ENCODE data around the gene CEP83.
"Not testable (repeated sequence)": the region's sequence is repeated elsewhere in the genome, so short reads cannot be mapped to it uniquely, and the experiment has no call there.

CEP83 gene

DNA sequence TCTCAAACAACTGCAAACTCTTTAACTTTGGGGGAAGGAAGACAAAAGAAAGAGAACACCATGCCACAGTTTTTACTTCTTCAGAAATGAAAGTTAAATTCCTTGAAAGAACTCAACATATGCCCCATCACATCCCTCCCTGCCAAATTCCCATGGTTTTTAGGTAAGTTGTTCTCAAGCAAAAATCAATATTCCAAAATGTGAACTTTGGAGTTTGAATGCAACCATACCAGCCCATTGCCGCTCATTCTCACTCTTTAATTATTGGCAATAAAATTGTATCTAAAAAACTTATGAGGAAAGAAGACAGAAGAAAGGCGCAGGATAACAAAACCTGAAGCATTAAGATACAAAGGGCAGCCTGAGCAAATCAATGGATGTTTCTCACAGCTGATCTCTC is 31.8 kb upstream of the CEP83 start:
- Histone ChIP-seq H2AFZ (ENCODE audit: low read length, unreplicated experiment) (no peak overlapping the region), H3K79me2 (ENCODE audit: control insufficient read depth, insufficient read depth, low read length, unreplicated experiment) (no peaks in the 10 kb centered on the region), H3K27ac (ENCODE audit: low read depth, low read length) (no peak overlapping the region), H3K27me3 (ENCODE audit: insufficient read depth, low read length) (peaks cover 35% of the 10 kb centered on the region), H3K4me1 (ENCODE audit: control insufficient read depth, insufficient read depth, low read length, unreplicated experiment) (no peaks in the 10 kb centered on the region), H3K36me3 (ENCODE audit: insufficient read depth, low read length) (no peaks in the 10 kb centered on the region), H3K4me3 (ENCODE audit: low read depth, low read length) (no peak overlapping the region)

DNA sequence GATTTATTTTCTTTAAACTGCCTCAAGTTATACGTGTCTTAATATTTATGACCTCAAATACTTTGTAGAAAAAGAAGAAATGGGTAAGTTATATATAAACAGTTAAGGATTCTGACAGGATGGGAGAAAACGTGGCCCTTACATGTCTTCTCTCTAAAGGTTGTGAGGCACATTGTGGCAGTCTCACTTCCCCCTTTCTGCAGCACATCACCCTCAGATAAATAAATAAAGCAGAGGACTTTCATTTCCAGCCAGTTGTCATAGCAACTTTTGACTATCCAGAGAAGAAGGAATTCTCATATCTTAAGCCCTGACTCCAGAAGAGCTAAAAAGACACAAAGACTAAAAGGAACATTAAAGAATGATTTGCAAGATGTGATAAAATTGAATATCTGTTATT is 28.8 kb upstream of the CEP83 start:
- H2AFZ ChIP-seq (ENCODE audit: low read length, unreplicated experiment), result no peak overlapping the region
- H3K79me2 ChIP-seq (ENCODE audit: control insufficient read depth, insufficient read depth, low read length, unreplicated experiment), result no peaks in the 10 kb centered on the region
- H3K27ac ChIP-seq (ENCODE audit: low read depth, low read length), result no peak overlapping the region

DNA sequence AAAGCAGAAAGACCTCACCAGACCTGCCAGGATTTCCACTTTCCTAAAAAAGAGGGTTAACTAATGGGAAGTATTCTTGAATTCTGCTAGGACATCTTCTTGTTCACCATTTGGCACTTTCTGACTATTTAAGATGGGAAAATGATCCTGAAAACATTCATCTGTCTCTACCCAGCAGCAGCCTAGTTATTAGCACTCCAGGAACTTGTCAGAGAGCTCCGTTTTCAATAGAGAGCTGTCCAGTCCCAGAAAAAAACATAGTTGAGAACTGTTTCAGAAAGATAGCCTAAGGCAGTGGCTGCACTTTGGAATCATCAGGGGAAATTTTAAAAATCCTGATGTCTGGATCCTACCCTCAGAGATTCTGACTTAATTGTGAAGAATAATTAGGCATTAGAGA is 22.1 kb upstream of the CEP83 start:
- Histone ChIP-seq H3K36me3 (ENCODE audit: insufficient read depth, low read length) (no peaks in the 10 kb centered on the region), H3K4me3 (ENCODE audit: low read depth, low read length) (no peak overlapping the region), H3K4me1 (ENCODE audit: control insufficient read depth, insufficient read depth, low read length, unreplicated experiment) (no peaks in the 10 kb centered on the region), H3K27ac (ENCODE audit: low read depth, low read length) (no peak overlapping the region), H3K79me2 (ENCODE audit: control insufficient read depth, insufficient read depth, low read length, unreplicated experiment) (no peaks in the 10 kb centered on the region), H2AFZ (ENCODE audit: low read length, unreplicated experiment) (no peak overlapping the region), H3K27me3 (ENCODE audit: insufficient read depth, low read length) (peaks cover 46% of the 10 kb centered on the region)

More for the DNA sequence above, 28.8 kb upstream of the CEP83 start:
- H3K27me3 ChIP-seq (ENCODE audit: insufficient read depth, low read length), result peaks cover 16% of the 10 kb centered on the region
- H3K36me3 ChIP-seq (ENCODE audit: insufficient read depth, low read length), result no peaks in the 10 kb centered on the region
- no peaks in the 10 kb centered on the region for H3K4me1 ChIP-seq (ENCODE audit: control insufficient read depth, insufficient read depth, low read length, unreplicated experiment)
- H3K4me3 ChIP-seq (ENCODE audit: low read depth, low read length), result no peak overlapping the region

DNA sequence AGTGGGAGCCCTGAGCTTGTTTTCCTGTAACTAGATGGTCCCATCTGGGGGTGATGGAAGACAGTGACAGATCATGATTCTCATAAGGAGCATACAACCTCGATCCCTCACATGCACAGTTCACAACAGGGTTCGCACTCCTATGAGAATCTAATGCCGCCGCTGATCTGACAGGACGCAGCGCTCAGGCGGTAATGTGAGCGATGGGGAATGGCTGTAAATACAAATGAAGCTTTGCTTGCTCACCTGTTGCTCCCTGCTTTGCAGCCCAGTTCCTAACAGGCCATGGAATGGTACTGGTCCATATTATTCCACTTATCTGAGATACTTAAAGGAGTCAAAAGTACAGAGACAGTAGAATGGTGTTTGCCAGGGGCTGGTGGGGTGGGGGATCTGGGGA is 9.9 kb upstream of the CEP83 start:
- Histone ChIP-seq H3K4me1 (ENCODE audit: control insufficient read depth, insufficient read depth, low read length, unreplicated experiment) (no peaks in the 10 kb centered on the region), H3K79me2 (ENCODE audit: control insufficient read depth, insufficient read depth, low read length, unreplicated experiment) (no peaks in the 10 kb centered on the region), H3K27ac (ENCODE audit: low read depth, low read length) (no peak overlapping the region)

DNA sequence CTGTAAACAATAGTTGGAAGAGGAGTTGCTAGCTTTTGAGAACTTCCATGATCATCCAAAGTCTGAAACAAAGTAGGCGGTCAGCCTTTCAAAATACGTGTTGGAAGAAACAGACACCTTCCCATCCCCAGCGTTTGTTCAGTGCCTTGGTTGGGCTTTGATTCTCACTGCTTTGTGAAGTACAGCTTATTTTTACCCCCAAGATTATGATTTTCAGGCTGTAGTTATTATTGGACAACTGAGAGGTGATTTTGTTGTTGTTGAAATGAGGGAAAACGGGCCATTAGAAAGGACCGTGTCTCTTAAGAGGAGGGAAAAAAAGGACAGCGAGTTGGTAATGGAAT is 921 bp upstream of the CEP83 start:
- H3K27me3 ChIP-seq (ENCODE audit: insufficient read depth, low read length), result no peaks in the 10 kb centered on the region
- peak overlapping the region; percentile 68 for H3K27ac ChIP-seq (ENCODE audit: low read depth, low read length)
- peaks cover 23% of the 10 kb centered on the region for H3K79me2 ChIP-seq (ENCODE audit: control insufficient read depth, insufficient read depth, low read length, unreplicated experiment)

More for the DNA sequence above, 9.9 kb upstream of the CEP83 start:
- Histone ChIP-seq H3K4me3 (ENCODE audit: low read depth, low read length) (no peak overlapping the region), H3K27me3 (ENCODE audit: insufficient read depth, low read length) (peaks cover 27% of the 10 kb centered on the region), H3K36me3 (ENCODE audit: insufficient read depth, low read length) (no peaks in the 10 kb centered on the region), H2AFZ (ENCODE audit: low read length, unreplicated experiment) (no peak overlapping the region)

DNA sequence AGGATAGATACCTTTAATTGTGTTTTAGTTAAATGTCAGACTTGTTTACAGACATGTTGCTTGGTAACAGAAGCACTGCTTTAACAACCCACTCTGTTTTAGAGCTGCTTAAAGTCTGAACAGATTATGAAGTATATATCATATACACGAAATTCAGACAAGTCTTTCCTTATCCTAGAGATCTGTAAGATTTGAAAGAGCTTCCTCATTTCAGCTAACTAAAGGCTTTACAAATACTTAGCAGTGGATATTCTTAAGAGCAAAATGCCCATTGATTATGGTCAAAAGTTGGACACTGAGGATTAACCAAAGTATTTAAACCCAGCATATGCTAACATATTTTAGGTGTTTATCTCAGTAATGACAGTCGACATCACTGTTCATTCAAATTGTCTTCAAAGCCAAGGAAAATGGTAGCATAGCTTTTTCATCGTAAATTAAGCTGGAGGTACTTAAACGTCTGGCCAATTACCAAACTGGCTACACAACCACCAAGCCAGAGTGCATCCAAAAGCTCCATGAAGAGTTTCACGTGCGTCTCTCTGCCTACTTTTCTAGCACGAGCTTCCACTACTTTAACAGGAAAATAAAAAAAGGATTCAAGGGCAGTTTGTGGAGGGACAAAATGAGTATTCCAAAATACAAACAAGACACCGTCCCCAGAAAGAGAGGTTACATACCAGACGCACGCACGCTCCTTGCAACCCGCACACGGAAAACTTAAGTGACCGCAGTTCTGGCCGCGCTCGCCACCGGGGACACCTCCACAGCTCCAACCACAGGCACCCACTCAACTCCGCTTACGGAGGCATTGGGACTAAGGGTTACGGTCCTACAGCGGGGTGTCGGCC is 565 bp downstream of the CEP83 start:
- H3K27ac ChIP-seq (ENCODE audit: low read depth, low read length), result peak overlapping the region; percentile 68
- peak overlapping the region; percentile 82 for H3K4me3 ChIP-seq (ENCODE audit: low read depth, low read length)
- peaks cover 13% of the 10 kb centered on the region for H3K4me1 ChIP-seq (ENCODE audit: control insufficient read depth, insufficient read depth, low read length, unreplicated experiment)
- H3K79me2 ChIP-seq (ENCODE audit: control insufficient read depth, insufficient read depth, low read length, unreplicated experiment), result peaks cover 23% of the 10 kb centered on the region
- no peaks in the 10 kb centered on the region for H3K27me3 ChIP-seq (ENCODE audit: insufficient read depth, low read length)
- H2AFZ ChIP-seq (ENCODE audit: low read length, unreplicated experiment), result peak overlapping the region; percentile 77
- no peaks in the 10 kb centered on the region for H3K36me3 ChIP-seq (ENCODE audit: insufficient read depth, low read length)

More for the DNA sequence above, 921 bp upstream of the CEP83 start:
- peak overlapping the region; percentile 82 for H3K4me3 ChIP-seq (ENCODE audit: low read depth, low read length)
- H3K36me3 ChIP-seq (ENCODE audit: insufficient read depth, low read length), result no peaks in the 10 kb centered on the region
- peak overlapping the region; percentile 69 for H2AFZ ChIP-seq (ENCODE audit: low read length, unreplicated experiment)
- peaks cover 13% of the 10 kb centered on the region for H3K4me1 ChIP-seq (ENCODE audit: control insufficient read depth, insufficient read depth, low read length, unreplicated experiment)

DNA sequence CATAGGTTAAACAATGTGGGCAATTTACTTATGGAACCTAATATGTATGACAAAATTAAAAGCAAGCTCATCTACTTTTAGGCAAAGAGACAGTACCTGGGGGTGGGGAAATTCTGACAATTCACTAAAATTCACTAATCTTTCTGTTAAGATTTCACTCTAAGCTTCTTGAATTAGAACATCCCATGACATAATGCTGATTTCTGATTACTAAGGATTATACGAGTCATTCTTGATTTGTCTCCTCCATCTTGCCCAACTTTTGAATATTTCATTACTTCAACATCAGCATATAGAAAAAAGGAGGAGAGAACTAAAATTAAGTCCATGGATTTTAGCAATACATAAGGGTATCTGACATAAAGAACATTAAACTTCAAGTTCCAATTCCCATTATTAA is 2.4 kb downstream of the CEP83 start:
- peaks cover 23% of the 10 kb centered on the region for H3K79me2 ChIP-seq (ENCODE audit: control insufficient read depth, insufficient read depth, low read length, unreplicated experiment)
- no peaks in the 10 kb centered on the region for H3K27me3 ChIP-seq (ENCODE audit: insufficient read depth, low read length)
- peaks cover 13% of the 10 kb centered on the region for H3K4me1 ChIP-seq (ENCODE audit: control insufficient read depth, insufficient read depth, low read length, unreplicated experiment)
- no peak overlapping the region for H2AFZ ChIP-seq (ENCODE audit: low read length, unreplicated experiment)
- no peaks in the 10 kb centered on the region for H3K36me3 ChIP-seq (ENCODE audit: insufficient read depth, low read length)
- H3K27ac ChIP-seq (ENCODE audit: low read depth, low read length), result no peak overlapping the region
- no peak overlapping the region for H3K4me3 ChIP-seq (ENCODE audit: low read depth, low read length)

DNA sequence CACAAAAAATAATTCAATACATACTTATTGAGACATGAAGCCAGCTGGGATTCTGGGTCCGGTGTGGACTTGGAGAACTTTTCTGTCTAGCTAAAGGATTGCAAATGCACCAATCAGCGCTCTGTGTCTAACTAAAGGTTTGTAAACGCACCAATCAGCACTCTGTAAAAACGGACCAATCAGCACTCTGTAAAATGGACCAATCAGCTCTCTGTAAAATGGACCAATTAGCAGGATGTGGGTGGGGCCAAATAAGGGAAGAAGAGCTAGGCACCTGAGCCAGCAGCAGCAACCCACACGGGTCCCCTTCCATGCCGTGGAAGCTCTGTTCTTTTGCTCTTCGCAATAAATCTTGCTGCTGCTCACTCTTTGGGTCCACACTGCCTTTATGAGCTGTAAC is 5.3 kb downstream of the CEP83 start:
- not testable (repeated sequence) for H3K27ac ChIP-seq (ENCODE audit: low read depth, low read length); H3K4me1 ChIP-seq (ENCODE audit: control insufficient read depth, insufficient read depth, low read length, unreplicated experiment); H3K36me3 ChIP-seq (ENCODE audit: insufficient read depth, low read length); H3K4me3 ChIP-seq (ENCODE audit: low read depth, low read length); H2AFZ ChIP-seq (ENCODE audit: low read length, unreplicated experiment); H3K27me3 ChIP-seq (ENCODE audit: insufficient read depth, low read length)
- H3K79me2 ChIP-seq (ENCODE audit: control insufficient read depth, insufficient read depth, low read length, unreplicated experiment), result peaks cover 17% of the 10 kb centered on the region

DNA sequence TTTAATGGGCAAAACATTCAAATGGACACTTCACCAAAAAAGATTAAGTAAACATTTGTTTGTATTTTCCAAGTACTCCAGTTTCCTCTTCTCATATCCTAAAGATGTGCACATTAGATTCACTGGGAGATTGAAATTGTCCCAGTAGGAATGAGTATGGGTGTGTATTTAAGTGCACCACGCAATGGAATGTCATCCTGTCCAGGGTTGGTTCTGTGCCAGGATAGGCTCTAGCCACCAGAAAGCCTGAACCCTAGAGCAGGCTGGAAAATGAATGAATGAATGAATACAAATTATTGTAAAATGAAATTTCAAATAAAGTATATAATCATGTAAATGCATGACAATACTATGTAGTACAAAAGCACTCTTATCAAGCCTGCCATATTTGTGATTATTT is 14.0 kb downstream of the CEP83 start:
- Histone ChIP-seq H3K27ac (ENCODE audit: low read depth, low read length) (no peak overlapping the region), H3K27me3 (ENCODE audit: insufficient read depth, low read length) (no peaks in the 10 kb centered on the region), H3K4me1 (ENCODE audit: control insufficient read depth, insufficient read depth, low read length, unreplicated experiment) (no peaks in the 10 kb centered on the region), H2AFZ (ENCODE audit: low read length, unreplicated experiment) (no peak overlapping the region), H3K4me3 (ENCODE audit: low read depth, low read length) (no peak overlapping the region), H3K79me2 (ENCODE audit: control insufficient read depth, insufficient read depth, low read length, unreplicated experiment) (peaks cover 10% of the 10 kb centered on the region), H3K36me3 (ENCODE audit: insufficient read depth, low read length) (no peaks in the 10 kb centered on the region)

DNA sequence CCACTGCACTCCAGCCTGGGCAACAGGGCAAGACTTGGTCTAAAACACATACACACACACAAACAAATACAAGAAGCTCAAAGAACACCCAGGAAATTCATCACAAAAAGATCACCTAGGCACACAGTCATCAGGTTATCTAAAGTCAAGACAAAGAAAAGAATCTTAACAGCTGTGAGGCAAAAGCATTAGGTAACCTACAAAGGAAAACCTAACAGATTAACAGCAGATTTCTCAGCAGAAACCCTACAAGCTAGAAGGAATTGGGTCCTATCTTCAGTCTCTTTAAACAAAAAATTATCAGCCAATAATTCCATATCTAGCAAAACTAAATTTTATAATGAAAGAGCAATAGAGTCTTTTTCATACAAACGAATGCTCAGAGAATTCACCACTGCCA is 22.4 kb downstream of the CEP83 start:
- H3K27ac ChIP-seq (ENCODE audit: low read depth, low read length), result no peak overlapping the region
- H3K27me3 ChIP-seq (ENCODE audit: insufficient read depth, low read length), result no peaks in the 10 kb centered on the region
- peaks cover 14% of the 10 kb centered on the region for H3K79me2 ChIP-seq (ENCODE audit: control insufficient read depth, insufficient read depth, low read length, unreplicated experiment)
- H3K36me3 ChIP-seq (ENCODE audit: insufficient read depth, low read length), result no peaks in the 10 kb centered on the region
- no peak overlapping the region for H3K4me3 ChIP-seq (ENCODE audit: low read depth, low read length)
- no peaks in the 10 kb centered on the region for H3K4me1 ChIP-seq (ENCODE audit: control insufficient read depth, insufficient read depth, low read length, unreplicated experiment)
- no peak overlapping the region for H2AFZ ChIP-seq (ENCODE audit: low read length, unreplicated experiment)

DNA sequence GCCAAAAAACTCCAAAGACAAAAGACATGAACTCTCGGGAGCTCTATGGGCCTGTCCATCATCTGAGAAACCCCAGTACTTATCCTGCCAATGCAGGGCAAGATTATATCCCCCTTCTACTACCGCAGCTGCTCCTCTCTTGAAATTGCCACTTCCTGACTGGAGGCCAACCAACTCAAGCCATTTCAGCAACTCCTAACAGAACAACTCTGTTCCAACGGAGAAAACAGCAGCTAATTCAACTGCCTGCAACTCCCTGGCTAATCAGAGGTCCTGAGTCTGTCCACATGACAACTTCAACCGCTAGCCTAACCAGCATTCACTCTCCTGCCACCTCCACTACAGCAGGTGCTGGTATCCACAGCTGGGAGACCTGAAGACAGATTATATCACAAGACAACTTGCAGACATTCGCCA is 24.1 kb downstream of the CEP83 start:
- peaks cover 14% of the 10 kb centered on the region for H3K79me2 ChIP-seq (ENCODE audit: control insufficient read depth, insufficient read depth, low read length, unreplicated experiment)

More for the DNA sequence above, 24.1 kb downstream of the CEP83 start:
- Histone ChIP-seq H3K27ac (ENCODE audit: low read depth, low read length) (no peak overlapping the region), H3K4me3 (ENCODE audit: low read depth, low read length) (no peak overlapping the region), H3K27me3 (ENCODE audit: insufficient read depth, low read length) (no peaks in the 10 kb centered on the region), H2AFZ (ENCODE audit: low read length, unreplicated experiment) (no peak overlapping the region), H3K4me1 (ENCODE audit: control insufficient read depth, insufficient read depth, low read length, unreplicated experiment) (no peaks in the 10 kb centered on the region), H3K36me3 (ENCODE audit: insufficient read depth, low read length) (0 out of 2 replicates have a peak, but pooled peaks cover 8% of the 10 kb centered on the region)
